ENCODE measurements around the gene ITGAD. TPM values are rescaled to one million over a fixed set of nuclear protein-coding genes. Genes with fewer than 3 reads are reported as not detected.

Gene ITGAD
- total and polyA plus RNA-seq, 2 of the 13 experiments (the other 11 are each of a cell fraction or from before 2014, with no cell fraction given) = not detected

DNA sequence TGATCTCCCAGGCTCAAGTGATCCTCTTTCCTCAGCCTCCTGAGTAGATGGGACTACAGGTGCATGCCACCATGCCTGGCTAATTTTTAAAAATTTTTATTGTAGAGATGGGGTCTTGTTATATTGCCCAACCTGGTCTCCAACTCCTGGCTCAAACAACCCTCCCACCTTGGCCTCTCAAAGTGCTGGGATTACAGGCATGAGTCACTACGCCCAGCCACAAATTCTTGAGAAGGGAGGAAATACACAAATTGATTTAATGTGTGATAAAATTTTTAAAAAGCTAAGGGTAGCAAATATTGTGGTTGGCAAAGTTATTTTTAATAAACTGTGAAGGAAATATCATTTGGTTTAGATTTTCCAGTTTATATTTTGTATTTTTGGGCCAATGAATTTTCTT lies 9.6 kb downstream of the ITGAD start (continued):
- no peak for TF ChIP-seq KDM1A (CRISPR knock-in tag; IDR thresholded peaks at IDR 0.05)
- no peak for TF ChIP-seq ZNF512 (CRISPR knock-in tag; IDR thresholded peaks at IDR 0.05)
- no peak for TF ChIP-seq FOXM1 (CRISPR knock-in tag; IDR thresholded peaks at IDR 0.05)

DNA sequence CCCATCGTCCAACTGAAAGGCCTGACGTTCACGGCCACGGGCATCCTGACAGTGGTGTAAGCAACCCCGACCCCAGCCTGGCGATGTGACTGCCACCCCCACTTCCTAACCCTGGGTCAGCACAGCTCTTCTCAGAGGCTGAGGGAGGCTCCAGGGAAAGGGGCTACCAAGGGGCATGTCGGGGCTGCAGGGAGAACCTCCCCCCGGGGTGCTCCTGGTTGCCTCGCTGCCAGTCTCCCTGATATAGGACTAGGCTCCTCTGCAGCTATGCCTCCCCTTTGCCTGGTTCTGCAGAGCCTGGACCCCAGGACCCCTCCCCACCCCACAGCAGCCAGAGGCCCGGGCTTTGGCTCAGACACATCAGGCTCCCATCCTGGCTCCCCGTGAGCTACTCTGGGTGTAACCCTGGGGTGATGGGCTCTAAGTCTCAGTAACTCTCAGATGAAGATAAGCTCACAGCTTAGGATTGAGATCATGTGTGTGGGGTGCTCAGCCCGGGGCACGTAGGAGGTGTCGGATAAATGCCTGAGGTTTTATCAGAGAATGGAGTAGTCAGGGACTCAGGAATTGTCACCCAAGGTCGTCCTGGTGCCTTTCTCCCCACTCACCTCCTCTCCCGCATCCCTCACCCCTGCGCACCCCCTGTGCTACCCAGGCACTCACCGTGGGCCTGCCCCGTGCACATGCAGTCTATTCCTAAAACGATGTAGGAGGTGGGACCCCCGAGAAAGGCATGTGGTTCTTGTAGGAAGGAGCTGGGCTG lies 10.6 kb downstream of the ITGAD start:
- Histone ChIP-seq H3K4me3 (replicated peaks in 1 of 3; ENCODE audit: insufficient read depth in 1 of 3, low read depth in 2 of 3, low read length in 3 of 3) (peak overlapping the region in 2 of 3 experiments; percentile 15 to 39; a peak in 3 of 6 replicates), H3K27ac (ENCODE audit: extremely low read length, insufficient read depth, low read length) (no peak overlapping the region), H3K36me3 (replicated peaks in 1 of 2; ENCODE audit: control insufficient read depth in 1 of 2, insufficient read depth in 2 of 2, low read length in 2 of 2) (no peaks in the 10 kb centered on the region), H4K20me1 (ENCODE audit: insufficient read depth, low read length) (no peaks in the 10 kb centered on the region), H3K9ac (ENCODE audit: insufficient read depth, low read depth, low read length) (no peak overlapping the region), H3K4me1 (ENCODE audit: insufficient read depth, low read length) (0 out of 2 replicates have a peak, but pooled peaks cover 8% of the 10 kb centered on the region), H3K79me2 (ENCODE audit: insufficient read depth, low read length) (no peaks in the 10 kb centered on the region), H3K27me3 (ENCODE audit: control insufficient read depth in 1 of 2, insufficient read depth in 2 of 2, low read length in 2 of 2) (peaks cover 3 to 12% of the 10 kb centered on the region in 2 experiments; a peak in 4 of 5 replicates), H2AFZ (ENCODE audit: low read length) (no peak overlapping the region), H3K4me2 (ENCODE audit: low read depth, low read length) (peak overlapping the region; percentile 42), H3K9me3 (ENCODE audit: low read length) (no peaks in the 10 kb centered on the region)
- no peak for DNase-seq (ENCODE audit: low spot score)
- peak; percentile 12; the same call in 2 of the 3 replicates for ATAC-seq
- ChIA-PET POLR2A (no interaction called here), CTCF (ENCODE audit: low intra/inter-chr PET ratio, low total read pairs) (no interaction called here)
- FAIRE-seq = no peak
- intact Hi-C loops (cut with micrococcal nuclease; ENCODE audit: unreplicated experiment) = no loop called here
- WGBS (ENCODE audit: low lambda C conversion rate) = 30% methylated on average over 17 of the region's 21 CpGs
- in situ Hi-C loops (cut with HindIII; ENCODE audit: extremely low pct_ligation_motif_present, low pct_unique_long_range_greater_than_20kb) = no loop called here
- BruUV-seq (replicated peaks) = no TSS peak
- TF ChIP-seq, protein P1, sequence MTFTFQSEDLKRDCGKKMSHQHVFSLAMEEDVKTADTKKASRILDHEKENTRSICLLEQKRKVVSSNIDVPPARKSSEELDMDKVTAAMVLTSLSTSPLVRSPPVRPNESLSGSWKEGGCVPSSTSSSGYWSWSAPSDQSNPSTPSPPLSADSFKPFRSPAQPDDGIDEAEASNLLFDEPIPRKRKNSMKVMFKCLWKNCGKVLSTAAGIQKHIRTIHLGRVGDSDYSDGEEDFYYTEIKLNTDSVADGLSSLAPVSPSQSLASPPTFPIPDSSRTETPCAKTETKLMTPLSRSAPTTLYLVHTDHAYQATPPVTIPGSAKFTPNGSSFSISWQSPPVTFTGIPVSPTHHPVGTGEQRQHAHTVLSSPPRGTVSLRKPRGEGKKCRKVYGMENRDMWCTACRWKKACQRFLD (CRISPR knock-in tag; IDR thresholded peaks at IDR 0.05; ENCODE audit: borderline replicate concordance) = peak; percentile 11; the same call in 1 of the 2 replicates
- peak; percentile 87 for TF ChIP-seq ZSCAN25 (CRISPR knock-in tag; IDR thresholded peaks at IDR 0.05)
- TF ChIP-seq, protein P2, sequence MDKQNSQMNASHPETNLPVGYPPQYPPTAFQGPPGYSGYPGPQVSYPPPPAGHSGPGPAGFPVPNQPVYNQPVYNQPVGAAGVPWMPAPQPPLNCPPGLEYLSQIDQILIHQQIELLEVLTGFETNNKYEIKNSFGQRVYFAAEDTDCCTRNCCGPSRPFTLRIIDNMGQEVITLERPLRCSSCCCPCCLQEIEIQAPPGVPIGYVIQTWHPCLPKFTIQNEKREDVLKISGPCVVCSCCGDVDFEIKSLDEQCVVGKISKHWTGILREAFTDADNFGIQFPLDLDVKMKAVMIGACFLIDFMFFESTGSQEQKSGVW (CRISPR knock-in tag; IDR thresholded peaks at IDR 0.05; ENCODE audit: borderline replicate concordance) = no peak

Data from HepG2 (cell line).